HG02884 (cell line): ENCODE results near the gene BEND5.

Experiments used
- ATAC-seq: cut with Tn5 transposase; IDR thresholded peaks from one replicate; pipeline ENCODE4 v1.9.1; 2021; ENCODE audit warnings: mild to moderate bottlenecking, moderate library complexity; ENCODE audit not compliant: unreplicated experiment

BEND5 gene

GRCh38 chr1:48684381-48684780, 92.3 kb downstream of the BEND5 start:
- no peak for ATAC-seq

DNA sequence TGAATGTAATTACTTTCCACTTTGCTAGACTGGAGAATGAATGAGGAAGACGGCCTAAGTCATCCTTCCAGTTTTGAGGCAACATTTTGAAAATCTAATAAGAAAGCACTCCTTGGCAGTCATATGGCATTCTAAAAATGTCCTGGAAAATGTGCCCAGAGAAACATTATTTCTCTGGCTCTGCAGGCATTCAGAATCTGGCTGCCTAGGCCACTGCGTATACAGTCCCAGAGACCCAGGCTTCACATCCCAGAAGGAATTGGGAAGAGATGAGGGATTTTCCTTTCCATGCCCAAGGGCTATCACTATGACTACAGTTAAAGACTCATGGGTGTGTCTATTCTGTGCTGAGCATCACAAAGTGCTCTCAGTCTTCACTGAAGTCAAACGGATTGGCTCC, 92.9 kb downstream of the BEND5 start:
- no peak for ATAC-seq

GRCh38 chr1:48681476-48682305, 95.0 kb downstream of the BEND5 start:
- no peak for ATAC-seq

GRCh38 chr1:48680411-48681035, 96.2 kb downstream of the BEND5 start:
- ATAC-seq, result no peak

DNA sequence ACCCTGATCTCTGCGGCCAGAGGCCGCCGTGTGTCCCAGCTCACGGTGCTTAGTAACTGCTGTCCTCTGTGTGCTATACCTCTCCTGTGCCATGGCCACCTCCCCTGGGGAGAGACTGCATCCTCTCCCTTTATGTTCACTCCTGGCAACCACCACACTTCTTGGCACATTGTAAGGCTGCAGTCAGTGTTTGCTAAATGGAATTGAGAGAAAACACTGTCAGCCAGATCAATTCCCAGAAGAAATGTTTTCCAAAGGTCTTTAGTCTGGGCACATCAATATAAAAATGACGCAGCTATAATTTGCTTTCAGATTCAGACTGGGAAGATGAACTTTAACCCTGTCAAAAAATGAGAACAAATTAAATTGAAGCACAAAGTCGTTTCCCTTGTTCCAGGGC, 96.8 kb downstream of the BEND5 start:
- ATAC-seq, result no peak

DNA sequence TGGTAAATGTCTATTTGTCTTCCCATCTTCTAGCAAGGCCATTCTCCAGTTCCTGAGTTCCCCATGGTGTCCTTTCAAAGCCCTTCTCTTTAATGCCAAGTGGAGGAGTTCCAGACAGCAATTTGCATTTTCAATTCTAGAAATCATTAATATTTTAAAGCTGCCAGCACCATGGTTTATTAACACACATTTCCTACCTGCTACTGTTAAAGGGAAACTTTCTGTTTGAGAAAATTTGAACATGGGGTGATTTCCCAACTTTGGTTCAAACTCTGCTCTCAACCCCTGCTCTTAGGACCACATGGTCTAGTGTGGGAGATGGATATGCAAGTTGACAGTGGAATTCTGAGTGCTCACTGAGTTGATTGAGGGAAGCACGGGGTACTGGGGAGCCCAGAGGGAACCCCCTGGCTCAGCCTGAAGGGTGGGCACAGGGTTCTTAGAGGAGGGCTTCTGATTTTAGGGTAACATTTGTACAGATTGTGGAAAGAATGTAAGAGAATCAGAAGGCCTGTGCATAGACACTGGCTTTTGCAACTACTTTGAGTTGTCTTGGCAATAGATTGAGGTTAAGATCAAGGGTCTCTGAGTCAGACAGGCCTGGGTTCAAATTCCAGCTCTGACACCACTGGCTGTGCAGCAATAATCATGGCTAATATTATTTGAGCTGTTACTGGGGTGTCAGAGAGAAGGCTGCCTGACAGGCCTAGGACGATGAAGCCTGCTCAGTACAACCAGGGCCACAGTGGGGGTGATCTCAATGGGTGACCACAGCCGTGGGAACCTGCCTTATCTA, 97.8 kb downstream of the BEND5 start:
- ATAC-seq, result peak; percentile 49
